GM18499 (cell line): Measurements from ENCODE around the gene MYRF.

ENCODE experiments used
- ATAC-seq: cut with Tn5 transposase; IDR thresholded peaks from one replicate; pipeline ENCODE4 v1.9.1; 2021; ENCODE audit warnings: moderate number of reproducible peaks; ENCODE audit not compliant: insufficient read depth, unreplicated experiment

Gene MYRF

GRCh38 chr11:61737636-61738386 is 14.6 kb upstream of the MYRF start:
- no peak for ATAC-seq

GRCh38 chr11:61738776-61739175 is 13.7 kb upstream of the MYRF start:
- ATAC-seq, result no peak

DNA sequence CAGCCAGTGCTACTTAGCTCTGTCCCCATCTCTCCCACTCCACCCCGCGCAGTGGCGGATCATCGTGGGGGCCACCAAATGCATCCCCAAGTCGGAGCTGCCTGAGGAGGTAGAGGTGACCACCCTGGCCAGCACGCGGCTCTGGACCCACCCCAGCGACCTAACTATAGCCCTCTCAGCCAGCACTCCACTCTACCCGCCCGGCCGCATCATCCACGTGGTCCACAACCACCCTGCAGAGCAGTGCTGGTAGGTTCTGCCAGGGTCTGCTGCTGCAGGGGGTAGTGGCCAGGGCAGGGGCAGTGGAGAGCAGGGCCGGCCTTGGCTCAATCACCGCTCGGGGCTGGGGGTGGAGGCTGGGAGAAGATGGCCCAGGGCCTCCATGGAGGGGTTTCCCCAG is 13.0 kb upstream of the MYRF start:
- no peak for ATAC-seq

GRCh38 chr11:61739966-61740365 is 12.5 kb upstream of the MYRF start:
- no peak for ATAC-seq

DNA sequence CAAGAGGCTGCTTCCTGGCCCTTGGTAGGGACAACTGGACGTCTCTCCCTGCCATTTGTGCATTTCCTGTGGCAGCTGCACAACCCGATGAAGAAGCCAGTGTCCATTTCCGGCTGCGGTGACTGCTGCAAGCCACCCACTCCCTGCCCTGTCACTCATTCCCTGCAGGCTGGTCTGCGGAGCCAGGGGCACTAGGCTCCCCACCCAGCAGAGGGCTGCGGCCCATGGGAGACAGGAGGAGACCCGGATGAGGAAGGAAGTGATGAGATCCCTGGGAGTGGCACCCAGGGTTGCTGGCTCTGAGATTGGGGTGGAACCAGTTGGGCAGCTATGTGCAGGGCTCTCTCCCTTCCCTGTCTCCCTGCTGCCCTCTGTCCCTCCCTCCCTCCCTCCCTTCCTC is 10.0 kb upstream of the MYRF start:
- no peak for ATAC-seq

- no peak for ATAC-seq
Measured at GRCh38 chr11:61743486-61744095, 8.8 kb upstream of the MYRF start.

DNA sequence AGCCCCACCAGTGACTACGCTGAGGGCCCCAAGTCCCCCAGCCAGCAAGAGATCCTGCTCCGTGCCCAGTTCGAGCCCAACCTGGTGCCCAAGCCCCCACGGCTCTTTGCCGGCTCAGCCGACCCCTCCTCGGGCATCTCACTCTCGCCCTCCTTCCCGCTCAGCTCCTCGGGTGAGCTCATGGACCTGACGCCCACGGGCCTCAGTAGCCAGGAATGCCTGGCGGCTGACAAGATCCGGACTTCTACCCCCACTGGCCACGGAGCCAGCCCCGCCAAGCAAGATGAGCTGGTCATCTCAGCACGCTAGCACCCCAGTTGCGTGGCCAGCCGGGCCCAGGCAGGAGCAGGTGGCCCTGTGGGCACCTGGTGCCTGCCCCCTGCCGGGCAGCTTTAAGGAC is 8.3 kb upstream of the MYRF start:
- ATAC-seq, result no peak

DNA sequence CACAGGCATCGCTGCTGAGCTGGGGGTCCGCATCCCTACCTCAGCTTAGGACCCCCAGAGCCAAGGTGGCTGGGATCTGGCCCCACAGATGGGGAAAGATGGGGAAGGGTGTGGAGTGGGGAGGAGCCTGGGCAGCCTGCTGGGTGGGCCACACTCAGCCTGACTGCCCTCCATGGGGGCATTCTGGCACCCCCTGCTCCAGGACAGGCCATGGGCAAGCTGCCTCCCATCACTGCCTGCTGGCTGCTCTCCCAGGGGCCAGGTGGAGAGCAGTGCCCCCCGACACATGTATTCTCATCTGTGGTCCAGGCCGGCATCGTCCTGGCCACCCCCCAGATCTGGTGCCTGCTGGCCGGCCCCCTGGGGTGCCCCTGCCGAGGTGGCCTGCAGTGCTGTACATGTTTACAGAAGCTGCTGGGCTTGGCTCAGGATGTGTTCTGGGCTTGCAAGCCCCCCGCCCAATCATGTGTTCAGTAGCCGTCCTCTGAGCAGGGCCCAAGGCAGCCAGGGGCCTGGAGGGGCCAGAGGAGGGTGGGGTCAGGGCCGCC is 7.8 kb upstream of the MYRF start:
- no peak for ATAC-seq

DNA sequence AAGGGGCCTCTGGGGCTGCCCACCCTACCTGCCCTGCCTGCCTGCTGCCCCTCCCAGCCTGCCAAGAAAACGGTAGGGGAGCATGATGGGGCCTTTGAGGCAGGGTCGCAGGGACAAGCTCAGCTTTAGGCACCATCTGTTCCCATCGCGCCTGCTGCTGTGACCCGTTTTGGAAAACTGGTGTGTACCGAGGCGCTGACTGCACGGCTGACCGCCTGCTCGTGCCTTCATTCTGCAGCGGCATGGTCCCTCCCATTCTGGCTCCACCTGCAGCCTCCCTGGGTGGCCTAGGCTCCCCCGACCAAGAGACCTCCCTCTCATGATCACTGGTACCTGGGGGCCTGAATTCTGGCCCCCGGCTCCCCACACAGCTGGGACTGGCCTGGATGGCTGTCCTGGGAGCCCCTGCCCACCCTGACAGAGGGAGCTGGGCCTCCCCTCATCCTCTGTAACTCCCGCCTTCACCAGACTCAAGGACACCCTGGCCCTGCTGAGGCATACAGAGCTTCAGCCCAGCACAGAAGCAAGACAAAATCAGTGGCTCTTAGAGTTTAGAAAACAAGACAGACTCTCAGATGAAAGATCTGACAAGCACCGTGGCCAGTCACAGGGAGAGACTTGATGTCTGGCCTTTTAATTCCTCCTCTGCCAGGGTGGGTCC is 6.5 kb upstream of the MYRF start:
- ATAC-seq, result no peak

DNA sequence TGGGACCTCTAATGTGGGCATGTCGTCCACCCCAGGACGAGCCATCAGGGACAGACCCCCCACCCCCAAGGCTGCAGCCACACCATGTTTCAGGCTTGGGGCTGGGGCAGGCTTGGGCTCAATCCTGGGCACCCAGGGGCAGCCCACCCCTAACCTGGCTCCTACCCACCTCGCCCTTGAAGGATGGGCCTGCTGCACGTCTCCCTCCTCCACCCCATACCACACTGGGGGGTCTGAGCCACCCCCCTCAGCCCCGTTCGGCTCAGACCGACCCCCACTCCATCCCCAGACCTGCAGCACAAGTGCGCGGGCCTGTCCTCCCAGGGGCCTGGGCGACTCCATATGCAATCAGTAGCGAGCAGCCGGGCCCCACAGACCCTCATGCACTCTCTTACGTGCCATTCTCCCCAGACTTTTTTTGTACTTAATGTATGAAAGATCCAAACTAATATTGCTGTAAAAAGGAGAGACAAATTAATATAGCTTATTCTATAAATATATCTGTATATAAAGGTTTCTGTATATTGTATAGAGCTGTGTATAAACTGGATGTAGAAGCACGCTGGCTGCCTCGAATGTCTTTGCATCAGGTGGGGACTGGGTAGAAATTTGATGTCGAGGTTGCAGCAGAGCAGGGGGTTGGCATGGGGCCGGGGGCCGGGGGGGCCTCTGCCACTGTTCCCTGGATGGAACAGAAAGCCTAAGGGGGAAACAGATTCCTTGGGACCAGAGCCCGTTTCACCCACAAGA is 5.8 kb upstream of the MYRF start:
- ATAC-seq, result no peak

DNA sequence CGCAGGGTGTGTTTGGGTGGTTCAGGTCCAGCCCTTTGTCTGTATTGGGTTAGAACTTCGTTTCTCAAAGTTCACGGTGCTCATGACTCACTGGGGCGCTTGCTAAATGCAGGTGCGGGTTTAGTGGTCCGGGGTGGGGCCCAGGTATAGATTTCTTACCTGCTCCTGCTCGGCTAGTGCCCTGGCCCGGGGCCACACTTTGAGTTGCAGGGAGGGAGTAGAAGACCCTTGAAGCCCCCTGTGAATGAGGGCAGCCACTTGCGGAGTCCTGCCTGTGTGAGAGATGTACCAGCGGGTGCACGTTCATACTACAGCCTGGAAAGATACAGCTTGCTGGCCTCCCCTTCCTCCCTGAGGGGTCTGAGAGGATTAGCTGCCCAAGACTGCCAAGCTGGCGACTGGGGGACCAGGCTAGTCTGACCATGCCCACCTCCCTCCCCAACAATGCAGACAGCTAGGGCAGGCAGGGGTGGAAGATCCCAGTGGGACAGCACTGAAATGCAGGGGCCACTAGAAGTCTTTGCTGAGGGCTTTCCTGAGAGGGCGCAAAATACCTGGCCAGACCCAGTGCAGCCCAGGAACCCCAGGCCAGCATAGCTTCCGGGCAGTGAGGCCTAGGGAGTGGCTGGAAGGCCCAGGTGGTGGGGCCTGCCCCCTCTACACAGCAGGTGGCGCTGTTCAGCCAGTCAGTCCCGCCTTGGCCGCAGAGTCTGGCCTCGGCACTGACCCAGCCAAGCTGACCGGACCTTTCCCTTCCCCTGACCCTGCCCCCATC is 5.1 kb upstream of the MYRF start:
- no peak for ATAC-seq

DNA sequence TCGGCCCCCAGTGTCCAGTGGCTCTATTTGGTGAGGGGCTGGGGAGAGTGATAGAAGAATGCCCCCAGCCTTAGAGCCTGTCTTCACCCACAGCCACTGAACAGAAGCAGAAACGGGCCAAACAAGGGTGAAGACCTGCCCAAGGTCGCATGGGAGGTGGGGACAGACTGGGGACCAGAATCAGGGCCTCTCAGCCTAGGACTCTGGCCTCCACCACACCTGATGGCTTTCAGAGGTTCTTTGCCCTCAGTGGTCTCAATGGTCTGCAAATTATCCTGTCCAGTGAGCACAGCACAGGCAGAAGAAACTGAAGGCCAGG is 4.5 kb upstream of the MYRF start:
- no peak for ATAC-seq

GRCh38 chr11:61749591-61750217 is 2.7 kb upstream of the MYRF start:
- no peak for ATAC-seq

- no peak for ATAC-seq
Measured at GRCh38 chr11:61750631-61751273, 1.7 kb upstream of the MYRF start.

GRCh38 chr11:61751384-61751783 is 1.1 kb upstream of the MYRF start:
- no peak for ATAC-seq

GRCh38 chr11:61752925-61753521 is 587 bp downstream of the MYRF start:
- no peak for ATAC-seq

DNA sequence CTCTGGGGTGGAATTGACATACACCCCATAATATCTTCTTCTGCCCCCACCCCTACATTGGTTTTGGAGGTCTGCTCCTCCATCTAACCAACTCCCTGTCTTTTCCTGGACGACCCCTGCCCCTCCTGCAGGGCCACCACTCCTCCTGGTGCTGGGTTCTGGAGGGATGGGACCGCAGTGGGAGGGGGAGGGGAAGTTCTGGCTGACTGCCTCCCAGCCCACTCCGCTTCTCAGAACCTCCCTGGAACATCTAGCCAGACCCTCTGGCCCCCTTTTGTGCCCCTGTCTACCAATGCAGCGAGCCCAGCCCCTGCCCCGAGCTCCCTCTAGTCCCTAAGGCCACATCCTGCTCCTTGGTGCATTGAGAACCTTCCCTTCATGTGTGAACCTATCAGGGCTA is 1.2 kb downstream of the MYRF start:
- ATAC-seq, result no peak

DNA sequence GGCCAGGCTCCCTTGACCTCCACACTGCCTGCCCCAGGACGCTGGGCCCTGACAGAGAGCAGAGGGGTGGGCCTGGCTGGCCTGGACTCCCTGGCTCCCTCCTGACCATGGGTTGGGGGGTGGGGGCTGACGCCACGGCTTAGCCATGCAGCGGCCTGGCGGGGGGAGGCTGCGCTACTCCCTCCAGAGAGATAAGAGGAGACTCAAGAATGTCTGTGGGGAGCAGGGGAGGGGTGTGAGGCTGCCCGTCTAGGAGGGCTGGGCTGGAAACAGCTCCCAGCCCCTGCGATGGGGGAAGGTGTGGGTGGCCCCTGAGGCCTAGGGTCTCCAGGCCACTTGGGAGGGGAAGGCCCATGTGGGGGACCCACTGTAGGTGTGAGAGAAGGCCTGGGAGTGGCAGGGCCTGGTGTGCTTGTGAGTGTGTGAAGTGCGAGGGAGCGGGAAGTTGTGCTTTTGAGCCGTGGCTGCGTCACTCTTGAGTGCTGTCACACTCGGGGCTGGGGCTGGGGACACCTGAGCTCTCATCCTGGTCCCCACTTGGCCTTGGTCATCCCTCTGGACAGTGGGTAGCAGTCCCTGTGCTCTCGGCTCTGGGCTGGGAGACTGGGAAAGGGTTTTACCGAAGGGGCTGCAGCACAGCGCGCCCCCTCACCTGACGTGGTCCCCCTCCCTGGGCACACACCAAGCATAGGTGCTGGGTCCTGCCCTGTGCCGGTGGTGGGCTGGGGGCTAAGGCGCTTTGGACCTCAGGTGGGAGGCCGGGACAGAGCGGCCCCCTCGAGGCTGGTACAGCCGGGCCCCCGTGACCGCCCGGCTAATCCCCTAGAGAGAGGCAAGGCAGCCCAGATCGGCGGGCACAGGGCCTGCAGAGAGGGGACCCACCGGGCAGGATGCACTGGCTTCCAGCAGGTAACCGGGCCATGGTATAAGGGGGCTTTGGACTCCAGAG is 2.4 kb downstream of the MYRF start:
- no peak for ATAC-seq
